IPS-18a (cell line): ENCODE results near the gene GABRG3.

ENCODE experiments used
- H3K27ac ChIP-seq: one replicate; pipeline ENCODE4 v1.5.1; 2013; ENCODE audit warnings: low read length
- H3K27me3 ChIP-seq: one replicate; pipeline ENCODE4 v1.6.1; 2013; ENCODE audit warnings: mild to moderate bottlenecking, low read length; ENCODE audit not compliant: control insufficient read depth, insufficient read depth
- H3K36me3 ChIP-seq: one replicate; pipeline ENCODE4 v1.6.1; 2013; ENCODE audit warnings: low read depth, low read length; ENCODE audit not compliant: control insufficient read depth
- H3K4me1 ChIP-seq: one replicate; pipeline ENCODE4 v1.6.1; 2013; ENCODE audit warnings: low read depth, low read length; ENCODE audit not compliant: control insufficient read depth
- H3K4me3 ChIP-seq: one replicate; pipeline ENCODE4 v1.5.1; 2013; ENCODE audit warnings: low read length
- H3K9ac ChIP-seq: one replicate; pipeline ENCODE4 v1.6.1; 2013; ENCODE audit warnings: mild to moderate bottlenecking, low read length, moderate library complexity
- H3K9me3 ChIP-seq: one replicate; pipeline ENCODE4 v1.6.1; 2013; ENCODE audit warnings: low read depth, low read length; ENCODE audit not compliant: control insufficient read depth

Gene GABRG3

DNA sequence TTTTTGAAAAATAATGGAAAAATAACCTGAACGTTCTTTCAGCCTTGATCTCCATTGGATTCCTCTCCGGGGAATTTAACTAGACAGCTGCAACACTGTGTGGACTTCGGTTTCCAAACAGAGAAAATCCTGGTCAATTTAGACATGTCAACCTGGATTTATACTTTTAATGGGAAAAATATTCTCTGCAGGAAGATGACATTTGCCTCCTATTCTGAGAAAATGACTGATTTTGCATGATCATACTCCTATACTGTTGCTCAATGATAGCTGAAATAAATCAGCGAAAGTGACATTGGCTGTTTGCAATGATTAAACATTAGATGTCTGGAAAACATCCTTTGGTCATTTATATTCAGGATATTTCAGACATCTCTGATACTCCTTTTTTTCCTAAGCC, 94.8 kb downstream of the GABRG3 start:
- Histone ChIP-seq H3K9me3 (no peaks in the 10 kb centered on the region), H3K27me3 (no peaks in the 10 kb centered on the region), H3K4me3 (no peak overlapping the region), H3K9ac (no peak overlapping the region), H3K27ac (no peak overlapping the region), H3K36me3 (no peaks in the 10 kb centered on the region), H3K4me1 (peaks cover 5% of the 10 kb centered on the region)

DNA sequence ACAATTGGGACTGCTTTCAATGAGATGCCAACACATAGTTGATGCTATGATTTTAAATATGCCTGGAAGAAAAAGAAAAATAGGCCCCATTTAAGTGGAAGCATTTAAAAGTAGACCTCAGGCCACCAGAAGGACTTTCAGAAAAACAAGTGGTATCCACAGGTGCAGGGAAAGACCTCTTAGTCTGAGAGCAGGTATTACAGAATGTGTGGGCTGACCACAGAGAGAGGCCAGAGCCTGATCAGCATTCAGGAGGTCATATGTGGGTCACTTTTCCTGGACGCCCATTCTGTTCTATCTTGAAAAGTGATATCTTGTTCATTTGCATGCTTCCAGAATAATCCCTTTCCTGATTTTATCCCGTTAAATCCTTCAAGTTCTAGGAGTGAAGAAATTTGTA, 95.5 kb downstream of the GABRG3 start:
- Histone ChIP-seq H3K36me3 (no peaks in the 10 kb centered on the region), H3K27ac (no peak overlapping the region), H3K9me3 (no peaks in the 10 kb centered on the region), H3K27me3 (no peaks in the 10 kb centered on the region), H3K4me1 (peaks cover 9% of the 10 kb centered on the region), H3K9ac (no peak overlapping the region), H3K4me3 (no peak overlapping the region)

DNA sequence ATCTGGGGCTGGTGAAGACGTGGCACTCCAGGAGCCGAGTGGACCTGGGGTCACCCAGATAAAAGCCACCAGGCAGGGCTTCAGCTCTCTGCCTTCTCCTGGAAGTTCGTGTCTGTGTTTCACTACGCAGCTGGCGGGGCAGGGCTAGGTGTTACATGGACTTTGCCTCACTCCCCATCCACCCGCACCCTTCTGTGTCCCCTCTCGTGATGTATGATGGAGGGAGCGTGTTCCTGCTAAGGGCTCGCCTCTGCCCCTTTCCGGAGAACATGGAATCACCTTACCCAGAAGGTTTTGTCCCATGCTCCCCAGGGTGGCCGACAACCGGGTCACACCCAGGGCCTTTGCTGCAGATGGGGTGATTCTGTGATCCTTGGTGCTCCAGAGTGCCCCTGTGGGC, 96.2 kb downstream of the GABRG3 start:
- Histone ChIP-seq H3K9ac (no peak overlapping the region), H3K9me3 (no peaks in the 10 kb centered on the region), H3K36me3 (no peaks in the 10 kb centered on the region), H3K27me3 (no peaks in the 10 kb centered on the region), H3K4me1 (peaks cover 9% of the 10 kb centered on the region), H3K4me3 (no peak overlapping the region), H3K27ac (no peak overlapping the region)

DNA sequence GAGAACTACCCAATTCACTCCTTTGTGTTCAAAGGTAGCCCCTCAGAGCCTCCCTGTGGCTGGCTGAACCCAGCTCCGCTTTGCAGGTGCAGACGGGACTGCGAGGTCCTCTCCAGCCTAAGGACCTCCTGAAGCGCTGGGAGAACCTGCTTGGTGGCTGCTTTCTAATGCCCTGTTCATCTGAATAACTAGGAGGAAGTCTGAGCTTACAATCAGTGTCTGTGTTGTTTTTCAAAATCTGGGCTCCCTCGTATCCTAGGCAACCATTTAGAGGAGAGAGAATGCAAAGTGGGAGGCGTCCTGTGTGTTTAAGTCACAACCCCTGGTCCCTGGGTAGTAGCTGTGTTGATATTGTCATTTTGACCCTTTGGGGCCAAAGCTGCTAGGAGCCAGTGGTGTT, 99.9 kb downstream of the GABRG3 start:
- Histone ChIP-seq H3K4me1 (peaks cover 9% of the 10 kb centered on the region), H3K4me3 (no peak overlapping the region), H3K9ac (no peak overlapping the region)

DNA sequence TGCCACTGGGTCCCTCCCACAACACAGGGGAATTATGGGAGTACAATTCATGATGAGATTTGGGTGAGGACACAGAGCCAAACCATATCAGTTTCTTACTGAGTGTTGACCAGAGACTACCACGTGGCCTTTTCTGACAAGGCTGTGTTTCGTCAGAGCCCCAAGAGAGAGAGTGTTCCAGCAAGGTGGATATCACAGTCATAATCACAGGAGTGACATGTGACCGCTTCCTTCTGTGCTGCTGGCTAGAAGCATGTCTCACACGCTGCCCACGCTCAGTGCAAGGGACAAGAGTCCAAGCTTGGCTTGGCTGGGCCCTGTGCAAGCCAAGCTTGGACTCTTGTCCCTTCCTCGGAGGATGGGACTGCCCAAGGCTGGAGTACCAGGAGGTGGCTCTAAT, 103.2 kb downstream of the GABRG3 start:
- Histone ChIP-seq H3K9ac (no peak overlapping the region), H3K4me3 (no peak overlapping the region), H3K36me3 (no peaks in the 10 kb centered on the region), H3K27ac (no peak overlapping the region), H3K4me1 (peaks cover 9% of the 10 kb centered on the region), H3K27me3 (no peaks in the 10 kb centered on the region), H3K9me3 (no peaks in the 10 kb centered on the region)

More for the DNA sequence above, 99.9 kb downstream of the GABRG3 start:
- Histone ChIP-seq H3K36me3 (no peaks in the 10 kb centered on the region), H3K9me3 (no peaks in the 10 kb centered on the region), H3K27me3 (no peaks in the 10 kb centered on the region), H3K27ac (no peak overlapping the region)

DNA sequence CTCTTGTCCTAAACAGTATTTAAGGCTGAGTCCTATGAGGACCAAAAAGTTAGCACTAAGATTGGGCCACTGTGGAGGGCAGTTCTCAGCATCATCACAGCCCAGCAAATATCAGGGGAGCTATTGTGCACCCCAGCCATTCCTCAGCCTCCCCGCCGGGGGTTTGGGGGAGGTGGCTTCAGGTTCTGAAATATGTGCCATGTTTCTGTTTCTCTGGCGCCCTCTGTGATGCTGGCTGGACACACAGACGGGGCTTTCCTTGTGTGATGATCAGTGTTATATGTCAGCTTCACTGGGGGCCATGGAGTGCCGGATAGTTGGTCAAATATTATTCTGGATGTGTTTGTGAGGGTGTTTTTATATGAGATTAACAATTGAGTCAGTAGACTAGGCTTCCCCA, 106.8 kb downstream of the GABRG3 start:
- Histone ChIP-seq H3K27ac (no peak overlapping the region), H3K36me3 (no peaks in the 10 kb centered on the region), H3K27me3 (no peaks in the 10 kb centered on the region), H3K4me3 (no peak overlapping the region), H3K4me1 (no peaks in the 10 kb centered on the region), H3K9ac (no peak overlapping the region), H3K9me3 (no peaks in the 10 kb centered on the region)

DNA sequence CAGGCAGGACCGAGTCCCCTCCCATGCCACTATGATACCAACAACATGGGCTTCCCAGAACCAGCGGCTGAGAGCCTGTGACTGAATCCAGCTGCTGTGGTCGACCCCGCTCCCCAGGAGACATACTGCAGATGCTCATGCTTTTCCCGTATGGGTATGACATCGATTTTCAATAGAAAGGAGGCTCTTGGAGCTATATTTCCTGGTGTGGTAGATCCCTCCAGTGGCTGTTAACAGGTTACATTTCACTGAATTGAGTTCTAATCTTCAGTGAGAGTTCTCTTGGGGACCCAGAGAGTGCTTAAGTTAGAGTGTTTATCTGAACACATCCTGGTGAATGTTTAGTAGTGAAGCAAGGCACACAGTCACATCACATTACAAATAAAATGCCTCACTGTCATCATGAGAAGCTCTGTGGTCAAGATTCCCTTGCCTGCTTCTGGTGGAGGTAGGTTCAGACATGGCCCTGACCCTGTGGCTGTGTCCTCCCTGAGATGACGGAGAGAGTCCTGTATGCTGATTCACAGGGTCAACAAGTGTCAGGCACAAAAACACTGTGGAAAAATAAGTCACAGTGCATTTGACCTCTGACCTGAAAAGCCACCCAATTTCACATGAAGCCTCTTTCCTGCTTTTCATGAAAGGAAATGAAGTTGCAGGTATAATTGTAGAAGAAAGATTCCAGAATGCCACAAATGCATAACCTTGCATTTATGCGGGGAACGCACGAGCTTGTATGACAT, 110.9 kb downstream of the GABRG3 start:
- peaks cover 5% of the 10 kb centered on the region for H3K4me1 ChIP-seq
- no peak overlapping the region for H3K9ac ChIP-seq
- H3K4me3 ChIP-seq, result no peak overlapping the region
- no peaks in the 10 kb centered on the region for H3K27me3 ChIP-seq
- H3K9me3 ChIP-seq, result no peaks in the 10 kb centered on the region
- H3K36me3 ChIP-seq, result no peaks in the 10 kb centered on the region
- H3K27ac ChIP-seq, result no peak overlapping the region

DNA sequence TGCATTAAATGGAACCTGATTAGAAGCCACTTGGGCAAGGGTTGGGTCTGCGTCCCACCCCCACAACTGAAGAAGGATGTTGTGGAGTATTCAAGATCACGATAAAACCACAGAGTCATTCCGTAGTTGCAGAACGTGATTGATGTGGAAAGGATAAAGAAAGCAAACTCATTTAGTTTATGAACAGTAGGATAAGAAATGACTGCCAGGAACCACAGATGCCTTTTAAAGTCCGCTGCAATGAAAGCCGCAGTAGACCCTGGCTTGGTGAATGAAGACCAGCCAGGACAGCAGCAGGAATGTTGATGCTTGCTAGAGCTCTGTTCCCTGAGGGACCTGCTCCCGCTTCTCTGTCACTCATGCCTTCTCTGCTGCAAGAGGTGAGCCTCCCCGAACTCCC, 111.5 kb downstream of the GABRG3 start:
- Histone ChIP-seq H3K36me3 (no peaks in the 10 kb centered on the region), H3K27me3 (no peaks in the 10 kb centered on the region), H3K27ac (no peak overlapping the region), H3K4me3 (no peak overlapping the region), H3K9ac (no peak overlapping the region), H3K4me1 (peaks cover 5% of the 10 kb centered on the region), H3K9me3 (no peaks in the 10 kb centered on the region)

DNA sequence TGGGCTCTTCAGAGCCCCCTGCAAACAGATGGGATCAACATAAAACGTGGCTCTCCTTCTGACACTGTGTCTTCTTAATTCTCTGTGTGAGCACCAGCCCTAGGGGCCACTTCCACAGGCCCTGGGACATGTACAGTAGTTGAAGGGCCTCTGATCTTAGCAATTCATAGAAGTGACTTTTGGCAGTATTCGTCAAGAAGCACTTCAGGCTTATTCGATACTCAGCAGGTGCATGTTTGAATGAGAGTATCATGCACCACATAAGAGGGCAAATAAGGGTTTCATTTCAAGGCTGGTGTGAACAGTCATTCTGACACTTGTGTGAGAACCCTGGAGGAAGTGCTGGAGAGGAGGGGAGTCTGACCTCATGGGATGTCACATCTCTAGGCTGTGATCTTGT, 113.9 kb downstream of the GABRG3 start:
- H3K9me3 ChIP-seq, result no peaks in the 10 kb centered on the region
- H3K27ac ChIP-seq, result no peak overlapping the region
- no peak overlapping the region for H3K4me3 ChIP-seq
- H3K36me3 ChIP-seq, result no peaks in the 10 kb centered on the region
- H3K27me3 ChIP-seq, result no peaks in the 10 kb centered on the region
- no peak overlapping the region for H3K9ac ChIP-seq
- peaks cover 5% of the 10 kb centered on the region for H3K4me1 ChIP-seq

DNA sequence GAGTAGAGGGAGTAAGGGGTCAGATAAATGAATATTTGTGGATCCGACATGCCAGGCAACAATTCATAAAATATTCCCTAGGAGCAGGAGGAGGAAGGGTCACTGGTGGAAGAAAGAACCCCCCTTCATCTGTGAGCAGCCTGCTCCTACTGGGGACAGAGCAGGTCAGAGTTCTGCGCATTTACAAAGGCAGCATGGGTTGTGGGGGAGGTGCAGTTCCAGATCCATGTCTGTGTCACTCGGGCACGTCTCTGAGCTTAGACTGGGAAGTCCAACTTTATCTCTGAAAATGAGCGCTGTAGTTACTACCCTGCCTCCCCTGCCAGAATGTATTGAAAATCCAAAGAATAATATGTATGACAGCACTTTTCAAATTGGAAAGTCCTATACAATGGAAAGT, 115.2 kb downstream of the GABRG3 start:
- Histone ChIP-seq H3K27ac (no peak overlapping the region), H3K9ac (no peak overlapping the region), H3K27me3 (no peaks in the 10 kb centered on the region), H3K9me3 (no peaks in the 10 kb centered on the region), H3K4me1 (peaks cover 5% of the 10 kb centered on the region), H3K36me3 (no peaks in the 10 kb centered on the region), H3K4me3 (no peak overlapping the region)

DNA sequence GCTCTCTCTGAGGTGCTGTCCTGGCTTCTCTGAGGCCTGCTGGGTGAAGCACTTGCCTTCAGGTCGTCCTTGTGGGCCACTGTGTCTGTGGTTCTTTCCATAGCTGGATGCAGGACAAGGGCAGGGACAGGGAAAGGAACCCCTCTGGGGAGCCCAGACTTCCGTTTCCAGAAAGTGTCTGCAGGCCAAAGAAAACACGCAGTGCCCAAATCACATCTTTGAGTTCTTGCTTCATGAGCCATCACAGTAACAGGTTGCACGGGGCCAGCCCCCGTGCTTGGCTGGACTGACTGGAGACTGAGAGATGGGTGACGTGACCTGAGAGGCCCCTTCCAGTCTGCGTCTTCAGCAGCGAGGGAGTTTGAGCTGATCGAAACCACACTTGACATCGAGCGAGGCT, 115.8 kb downstream of the GABRG3 start:
- H3K36me3 ChIP-seq, result no peaks in the 10 kb centered on the region
- no peak overlapping the region for H3K27ac ChIP-seq
- no peaks in the 10 kb centered on the region for H3K27me3 ChIP-seq
- peaks cover 5% of the 10 kb centered on the region for H3K4me1 ChIP-seq
- H3K4me3 ChIP-seq, result no peak overlapping the region
- no peaks in the 10 kb centered on the region for H3K9me3 ChIP-seq
- no peak overlapping the region for H3K9ac ChIP-seq
